ENCODE measurements around the gene PCP2.

DNA sequence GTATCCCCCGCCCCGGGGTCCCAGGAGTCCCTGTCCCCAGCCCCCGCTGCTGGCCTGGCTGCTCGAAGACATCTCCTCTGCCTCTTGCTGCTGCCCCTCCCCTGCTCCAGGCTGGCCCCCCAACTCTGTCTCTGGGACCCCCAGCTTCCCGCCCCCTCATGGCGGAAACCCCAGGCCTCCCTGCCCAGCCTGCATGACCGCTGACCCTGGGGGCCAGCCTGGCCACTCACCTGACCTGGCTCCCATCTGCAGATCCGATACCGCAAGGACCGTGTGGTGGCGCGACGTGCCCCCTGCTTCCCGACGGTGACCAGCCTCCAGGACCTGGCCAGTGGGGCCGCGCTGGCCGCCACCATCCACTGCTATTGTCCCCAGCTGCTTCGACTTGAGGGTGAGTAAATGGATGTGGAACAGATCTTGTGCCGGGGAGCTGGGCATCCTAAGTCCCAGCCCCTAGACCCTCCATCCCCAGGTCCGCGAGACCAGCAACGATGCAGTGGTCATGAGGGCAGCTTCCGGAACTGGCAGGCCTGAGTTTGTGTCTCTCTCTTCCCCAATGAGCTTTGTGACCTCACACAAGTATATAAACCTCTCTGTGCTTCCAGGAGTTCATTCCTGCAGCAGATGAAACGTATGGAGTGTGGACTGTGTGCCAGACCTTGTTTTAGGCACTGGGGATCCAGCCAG lies 25.5 kb downstream of the PCP2 start:
- TF ChIP-seq, protein P1, sequence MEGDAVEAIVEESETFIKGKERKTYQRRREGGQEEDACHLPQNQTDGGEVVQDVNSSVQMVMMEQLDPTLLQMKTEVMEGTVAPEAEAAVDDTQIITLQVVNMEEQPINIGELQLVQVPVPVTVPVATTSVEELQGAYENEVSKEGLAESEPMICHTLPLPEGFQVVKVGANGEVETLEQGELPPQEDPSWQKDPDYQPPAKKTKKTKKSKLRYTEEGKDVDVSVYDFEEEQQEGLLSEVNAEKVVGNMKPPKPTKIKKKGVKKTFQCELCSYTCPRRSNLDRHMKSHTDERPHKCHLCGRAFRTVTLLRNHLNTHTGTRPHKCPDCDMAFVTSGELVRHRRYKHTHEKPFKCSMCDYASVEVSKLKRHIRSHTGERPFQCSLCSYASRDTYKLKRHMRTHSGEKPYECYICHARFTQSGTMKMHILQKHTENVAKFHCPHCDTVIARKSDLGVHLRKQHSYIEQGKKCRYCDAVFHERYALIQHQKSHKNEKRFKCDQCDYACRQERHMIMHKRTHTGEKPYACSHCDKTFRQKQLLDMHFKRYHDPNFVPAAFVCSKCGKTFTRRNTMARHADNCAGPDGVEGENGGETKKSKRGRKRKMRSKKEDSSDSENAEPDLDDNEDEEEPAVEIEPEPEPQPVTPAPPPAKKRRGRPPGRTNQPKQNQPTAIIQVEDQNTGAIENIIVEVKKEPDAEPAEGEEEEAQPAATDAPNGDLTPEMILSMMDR (IDR thresholded peaks at IDR 0.05): no peak
- TF ChIP-seq POLR2A (IDR thresholded peaks at IDR 0.05): no peak
- TF ChIP-seq POLR2AphosphoS5 (IDR thresholded peaks at IDR 0.05): no peak
- no peak for TF ChIP-seq EP300 (IDR thresholded peaks at IDR 0.05)
